ENCODE measurements around the gene NOP53.
"Not testable (repeated sequence)": the region's sequence is repeated elsewhere in the genome, so short reads cannot be mapped to it uniquely, and the experiment has no call there.

The NOP53 gene

GRCh38 chr19:47762151-47762550, 16.8 kb downstream of the NOP53 start:
- H3K27ac ChIP-seq = no peak overlapping the region
- no peak overlapping the region for H3K4me3 ChIP-seq
- no peak for DNase-seq (ENCODE audit: low spot score)
- TF ChIP-seq CTCF (IDR thresholded peaks at IDR 0.05) = no peak

GRCh38 chr19:47762615-47763308, 17.4 kb downstream of the NOP53 start:
- Histone ChIP-seq H3K4me3 (no peak overlapping the region), H3K27ac (no peak overlapping the region)
- no peak for DNase-seq (ENCODE audit: low spot score)
- no peak for TF ChIP-seq CTCF (IDR thresholded peaks at IDR 0.05)

GRCh38 chr19:47764705-47765104, 19.4 kb downstream of the NOP53 start:
- DNase-seq (ENCODE audit: low spot score); H3K27ac ChIP-seq; H3K4me3 ChIP-seq: not testable (repeated sequence)

GRCh38 chr19:47765523-47766358, 20.4 kb downstream of the NOP53 start:
- no peak for DNase-seq (ENCODE audit: low spot score)
- peak; percentile 78 for TF ChIP-seq CTCF (IDR thresholded peaks at IDR 0.05)
- no peak overlapping the region for H3K27ac ChIP-seq
- no peak overlapping the region for H3K4me3 ChIP-seq

GRCh38 chr19:47766359-47766620, 20.9 kb downstream of the NOP53 start:
- Histone ChIP-seq H3K4me3 (no peak overlapping the region), H3K27ac (no peak overlapping the region)
- no peak for DNase-seq (ENCODE audit: low spot score)
- no peak for TF ChIP-seq CTCF (IDR thresholded peaks at IDR 0.05)

GRCh38 chr19:47766670-47767069, 21.3 kb downstream of the NOP53 start:
- TF ChIP-seq CTCF (IDR thresholded peaks at IDR 0.05) = no peak
- DNase-seq (ENCODE audit: low spot score) = no peak
- no peak overlapping the region for H3K27ac ChIP-seq
- no peak overlapping the region for H3K4me3 ChIP-seq

GRCh38 chr19:47767349-47767748, 22.0 kb downstream of the NOP53 start:
- H3K27ac ChIP-seq = no peak overlapping the region
- no peak for TF ChIP-seq CTCF (IDR thresholded peaks at IDR 0.05)
- DNase-seq (ENCODE audit: low spot score) = no peak
- no peak overlapping the region for H3K4me3 ChIP-seq
